ENCODE measurements around the gene NAPSA. TPM values are rescaled to one million over a fixed set of nuclear protein-coding genes. Genes with fewer than 3 reads are reported as not detected.

Gene NAPSA
- total and polyA plus RNA-seq, 2 donors (not counting 1 experiment from before 2014, with no cell fraction given) = 0.03 to 0.17 TPM

DNA sequence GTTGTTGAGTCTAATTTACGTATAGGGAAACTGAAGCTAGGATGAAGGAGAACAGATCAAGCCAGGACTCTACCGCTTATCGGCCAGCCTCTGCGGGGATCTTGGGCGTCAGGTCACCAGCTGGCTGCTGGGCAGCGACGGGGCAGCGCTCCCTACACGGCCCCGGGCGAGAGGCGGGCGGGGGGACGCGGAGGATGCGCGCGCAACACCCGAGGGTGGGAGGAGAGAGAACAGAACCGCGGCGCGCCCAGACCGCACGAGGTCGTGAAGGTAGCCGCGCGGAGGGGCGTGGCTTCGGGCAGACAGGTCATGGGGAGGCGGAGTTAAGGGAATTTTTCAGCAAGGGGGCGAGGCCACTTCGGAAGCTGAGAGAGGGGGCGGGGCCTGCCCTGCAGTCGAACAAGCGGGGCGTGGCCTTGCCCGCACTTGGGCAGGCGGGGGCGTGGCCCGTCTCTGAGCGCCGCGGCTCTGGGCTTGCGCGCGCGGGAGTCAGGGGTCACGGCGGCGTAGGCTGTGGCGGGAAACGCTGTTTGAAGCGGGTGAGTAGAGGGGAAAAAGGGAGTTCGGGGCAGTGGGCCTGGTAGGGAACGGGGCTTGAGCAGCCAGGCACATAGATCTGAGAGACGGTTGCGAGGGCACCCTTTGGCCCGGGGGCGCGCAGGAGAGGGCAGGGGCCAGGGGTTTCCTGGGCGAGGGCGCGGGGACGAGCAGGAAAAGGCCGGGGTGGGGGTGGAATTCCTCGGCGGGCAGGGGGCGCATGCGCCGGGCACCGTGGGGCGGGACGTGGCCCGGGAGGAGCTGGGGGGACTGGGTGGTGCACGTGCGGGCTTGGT lies 18.6 kb upstream of the NAPSA start, which contains the start of gene POLD1:
TSS of gene POLD1 (plus strand) at position 496 of the 833 bp plus-strand sequence. CDS start 14,505 bp downstream, outside the sequence.
- Histone ChIP-seq H3K36me3 (ENCODE audit: control insufficient read depth, insufficient read depth, low read length) (peaks cover 22% of the 10 kb centered on the region), H3K27ac (ENCODE audit: insufficient read depth, low read length) (peak within 1 kb of the TSS; percentile 82), H3K27me3 (ENCODE audit: control insufficient read depth, insufficient read depth, low read length) (no peaks in the 10 kb centered on the region), H3K4me1 (ENCODE audit: control insufficient read depth, extremely low read depth, insufficient read depth, low read length) (peaks cover 2% of the 10 kb centered on the region), H3K9me3 (ENCODE audit: control insufficient read depth, insufficient read depth, low read depth, low read length) (no peaks in the 10 kb centered on the region), H4K20me1 (ENCODE audit: control insufficient read depth, extremely low read depth, insufficient read depth, low read length) (no peaks in the 10 kb centered on the region), H3K79me2 (ENCODE audit: control insufficient read depth, insufficient read depth, low read length) (peaks cover 21% of the 10 kb centered on the region), H2AFZ (ENCODE audit: low read length) (peak within 1 kb of the TSS; percentile 19), H3K4me2 (ENCODE audit: extremely low read depth, insufficient read depth, low read length) (peak within 1 kb of the TSS; percentile 99), H3K9ac (ENCODE audit: insufficient read depth, low read length) (peak within 1 kb of the TSS; percentile 80), H3K4me3 (replicated peaks in 1 of 4; ENCODE audit: control extremely low read depth in 1 of 4, insufficient read depth in 1 of 4, low read depth in 3 of 4, low read length in 4 of 4) (peak within 1 kb of the TSS; percentile 36 to 80 (median 60))
- TF ChIP-seq, protein P1, sequence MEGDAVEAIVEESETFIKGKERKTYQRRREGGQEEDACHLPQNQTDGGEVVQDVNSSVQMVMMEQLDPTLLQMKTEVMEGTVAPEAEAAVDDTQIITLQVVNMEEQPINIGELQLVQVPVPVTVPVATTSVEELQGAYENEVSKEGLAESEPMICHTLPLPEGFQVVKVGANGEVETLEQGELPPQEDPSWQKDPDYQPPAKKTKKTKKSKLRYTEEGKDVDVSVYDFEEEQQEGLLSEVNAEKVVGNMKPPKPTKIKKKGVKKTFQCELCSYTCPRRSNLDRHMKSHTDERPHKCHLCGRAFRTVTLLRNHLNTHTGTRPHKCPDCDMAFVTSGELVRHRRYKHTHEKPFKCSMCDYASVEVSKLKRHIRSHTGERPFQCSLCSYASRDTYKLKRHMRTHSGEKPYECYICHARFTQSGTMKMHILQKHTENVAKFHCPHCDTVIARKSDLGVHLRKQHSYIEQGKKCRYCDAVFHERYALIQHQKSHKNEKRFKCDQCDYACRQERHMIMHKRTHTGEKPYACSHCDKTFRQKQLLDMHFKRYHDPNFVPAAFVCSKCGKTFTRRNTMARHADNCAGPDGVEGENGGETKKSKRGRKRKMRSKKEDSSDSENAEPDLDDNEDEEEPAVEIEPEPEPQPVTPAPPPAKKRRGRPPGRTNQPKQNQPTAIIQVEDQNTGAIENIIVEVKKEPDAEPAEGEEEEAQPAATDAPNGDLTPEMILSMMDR (conservative IDR thresholded peaks at IDR 0.05 in 1 of 2, IDR thresholded peaks at IDR 0.05 in 1 of 2; ENCODE audit: low read depth in 1 of 2, low read length in 2 of 2) = no peak
- no peak for TF ChIP-seq EZH2 (IDR thresholded peaks at IDR 0.05; ENCODE audit: low read length, missing control alignments)
- DNase-seq (ENCODE audit: low read depth in 2 of 2) = peak; percentile 93 to 97

DNA sequence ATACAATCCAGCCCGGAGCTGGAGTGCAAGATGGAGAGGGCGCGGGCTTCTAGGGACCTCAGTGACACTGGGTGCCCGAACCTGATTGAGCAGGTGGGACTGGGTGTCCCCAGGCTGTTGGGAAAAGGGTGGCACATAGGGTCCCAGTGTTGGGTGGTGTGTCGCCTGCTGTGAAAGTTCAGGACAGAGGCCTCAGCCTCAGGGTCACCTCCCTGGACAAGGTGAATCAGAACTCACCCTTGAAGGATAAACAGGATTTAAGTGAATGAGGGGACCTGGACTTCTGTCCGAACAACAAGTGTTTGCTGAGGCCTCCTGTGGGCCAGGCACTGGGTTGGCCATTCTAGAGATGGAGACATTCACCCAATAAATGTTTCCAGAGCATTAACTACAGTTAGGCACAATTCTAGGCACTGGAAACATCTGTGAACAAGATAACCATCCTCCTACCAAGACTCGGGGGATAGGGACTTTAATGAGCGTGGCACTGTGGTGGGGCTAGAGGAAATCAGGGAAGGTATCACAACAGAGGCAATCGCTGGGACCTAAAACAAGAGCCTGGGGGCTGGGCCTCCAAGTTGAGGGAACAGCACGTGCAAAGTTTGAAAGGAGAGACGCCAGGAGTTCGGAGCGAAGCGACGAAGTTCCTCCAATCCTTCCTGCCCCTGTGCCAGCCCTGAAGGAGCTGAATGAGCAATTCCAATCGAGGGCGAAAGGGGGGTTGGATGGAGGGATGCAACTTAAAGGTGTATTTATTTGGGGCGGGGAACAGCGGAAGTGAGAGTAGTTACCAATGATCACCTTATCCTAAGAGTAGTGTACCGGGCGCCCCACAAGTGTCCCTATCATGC lies 17.8 kb upstream of the NAPSA start:
- TF ChIP-seq, protein P1 (conservative IDR thresholded peaks at IDR 0.05 in 1 of 2, IDR thresholded peaks at IDR 0.05 in 1 of 2; ENCODE audit: low read depth in 1 of 2, low read length in 2 of 2) = no peak
- TF ChIP-seq EZH2 (IDR thresholded peaks at IDR 0.05; ENCODE audit: low read length, missing control alignments) = no peak
- no peak for DNase-seq (ENCODE audit: low read depth in 2 of 2)
- no peaks in the 10 kb centered on the region for H3K9me3 ChIP-seq (ENCODE audit: control insufficient read depth, insufficient read depth, low read depth, low read length)
- H3K27ac ChIP-seq (ENCODE audit: insufficient read depth, low read length) = peak overlapping the region; percentile 82
- H2AFZ ChIP-seq (ENCODE audit: low read length) = no peak overlapping the region
- peaks cover 2% of the 10 kb centered on the region for H3K4me1 ChIP-seq (ENCODE audit: control insufficient read depth, extremely low read depth, insufficient read depth, low read length)
- no peak overlapping the region for H3K9ac ChIP-seq (ENCODE audit: insufficient read depth, low read length)
- peak overlapping the region; percentile 24 to 73 (median 34) for H3K4me3 ChIP-seq (replicated peaks in 1 of 4; ENCODE audit: control extremely low read depth in 1 of 4, insufficient read depth in 1 of 4, low read depth in 3 of 4, low read length in 4 of 4)
- no peaks in the 10 kb centered on the region for H3K27me3 ChIP-seq (ENCODE audit: control insufficient read depth, insufficient read depth, low read length)
- no peaks in the 10 kb centered on the region for H4K20me1 ChIP-seq (ENCODE audit: control insufficient read depth, extremely low read depth, insufficient read depth, low read length)
- H3K4me2 ChIP-seq (ENCODE audit: extremely low read depth, insufficient read depth, low read length) = peak overlapping the region; percentile 83
- peaks cover 20% of the 10 kb centered on the region for H3K79me2 ChIP-seq (ENCODE audit: control insufficient read depth, insufficient read depth, low read length)
- peaks cover 27% of the 10 kb centered on the region for H3K36me3 ChIP-seq (ENCODE audit: control insufficient read depth, insufficient read depth, low read length)

Measured in fibroblast of lung (primary cell).